SH-SY5Y (cell line): ENCODE data around the gene LINC01488.

Experiments used
- GATA2 ChIP-seq: IDR thresholded peaks from 2 replicates; pipeline ENCODE4 v1.6.1; 2011; ENCODE audit warnings: mild to moderate bottlenecking, low read depth, low read length
- GATA3 ChIP-seq: IDR thresholded peaks from 2 replicates; pipeline ENCODE4 v1.6.1; 2011; ENCODE audit warnings: low read depth, mild to moderate bottlenecking, low read length, moderate library complexity

Gene LINC01488

DNA sequence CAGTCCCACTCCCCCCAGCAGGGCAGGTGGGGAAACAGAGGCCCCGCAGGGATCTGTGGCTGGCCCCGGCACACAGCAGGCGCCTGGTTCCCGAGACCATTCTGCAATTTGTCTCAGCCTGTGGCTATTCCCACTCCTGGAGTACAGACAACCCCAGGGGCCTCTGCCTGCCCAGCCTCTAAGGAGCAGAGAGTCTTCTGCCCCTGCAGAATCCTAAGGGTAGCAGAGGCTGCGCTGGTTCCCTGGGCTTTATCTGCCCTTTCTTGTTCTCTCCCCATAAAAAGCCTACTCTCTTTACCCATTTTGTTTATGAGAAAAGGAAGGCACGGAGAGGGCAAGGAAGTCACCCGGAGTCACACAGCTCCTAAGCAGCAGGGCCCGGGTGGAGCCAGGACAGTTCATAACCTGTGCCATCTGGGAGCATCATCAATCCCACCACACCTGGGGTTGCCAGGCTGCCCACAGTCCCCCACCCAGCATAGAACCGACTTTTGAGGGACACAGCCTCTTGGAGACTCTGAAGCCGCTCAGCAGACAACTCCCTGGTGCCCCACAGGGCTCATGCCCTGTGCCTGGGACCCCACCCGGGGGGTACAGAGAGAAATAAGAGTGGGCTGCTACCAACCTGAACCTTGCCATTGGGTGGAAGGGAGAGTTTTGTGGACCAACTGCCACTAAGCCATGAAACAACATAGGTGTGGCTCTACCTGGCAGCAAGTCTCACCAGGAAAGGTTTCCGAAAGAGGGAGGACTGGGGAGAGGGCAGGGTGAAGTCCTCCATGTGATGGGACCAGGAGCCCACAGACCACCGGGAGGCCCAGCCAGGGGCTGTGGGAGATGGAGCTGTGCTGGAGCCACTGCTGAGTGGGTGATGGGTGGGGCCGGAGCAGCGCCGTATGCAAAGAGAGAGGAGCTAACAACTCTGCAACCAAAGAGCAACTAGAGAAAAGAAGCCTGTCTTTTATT lies 17.2 kb upstream of the LINC01488 start:
- no peak for TF ChIP-seq GATA2

GRCh38 chr11:69465236-69466000 lies 16.0 kb upstream of the LINC01488 start:
- no peak for TF ChIP-seq GATA2
- TF ChIP-seq GATA3: no peak

DNA sequence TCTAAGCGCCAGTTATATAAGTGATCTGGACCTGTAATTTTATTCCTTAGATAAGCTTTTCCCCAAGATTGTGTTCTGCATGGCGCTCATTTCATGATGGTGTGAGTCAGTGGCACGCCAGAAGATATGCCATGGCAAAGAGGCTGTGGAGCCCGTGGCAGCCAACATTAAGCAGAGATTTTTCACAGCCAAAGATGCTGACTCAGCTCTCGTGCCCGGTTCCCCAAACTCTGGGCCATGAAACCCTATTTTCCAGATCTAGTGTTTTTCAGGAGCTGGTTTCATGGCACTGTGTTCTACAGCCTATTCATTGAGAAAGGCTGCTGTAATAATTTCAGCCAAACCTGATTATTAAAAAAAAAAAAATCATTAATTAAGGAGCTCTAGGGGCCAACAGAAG lies 15.4 kb upstream of the LINC01488 start:
- TF ChIP-seq GATA2 (no peak), GATA3 (no peak)

DNA sequence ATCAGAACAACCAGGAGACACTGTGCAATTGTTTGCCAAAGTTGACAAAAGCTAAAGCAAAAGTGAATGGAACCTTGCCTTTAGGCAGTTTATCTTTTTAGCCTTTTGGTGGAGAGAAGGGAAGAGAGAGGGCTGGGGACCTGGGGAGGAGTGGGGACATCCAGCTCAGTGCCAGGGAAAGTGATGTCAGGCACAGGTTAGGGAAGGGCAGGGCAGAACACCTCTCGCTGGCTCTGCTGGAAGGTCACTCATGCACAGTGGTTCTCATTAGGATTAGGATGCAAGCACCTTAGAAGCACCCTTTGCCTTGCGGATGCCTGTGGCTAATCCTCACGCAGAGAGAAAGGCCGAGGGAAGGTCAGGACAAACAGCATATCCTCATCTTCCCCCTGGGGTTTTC lies 14.3 kb upstream of the LINC01488 start:
- TF ChIP-seq GATA2 (no peak), GATA3 (no peak)

DNA sequence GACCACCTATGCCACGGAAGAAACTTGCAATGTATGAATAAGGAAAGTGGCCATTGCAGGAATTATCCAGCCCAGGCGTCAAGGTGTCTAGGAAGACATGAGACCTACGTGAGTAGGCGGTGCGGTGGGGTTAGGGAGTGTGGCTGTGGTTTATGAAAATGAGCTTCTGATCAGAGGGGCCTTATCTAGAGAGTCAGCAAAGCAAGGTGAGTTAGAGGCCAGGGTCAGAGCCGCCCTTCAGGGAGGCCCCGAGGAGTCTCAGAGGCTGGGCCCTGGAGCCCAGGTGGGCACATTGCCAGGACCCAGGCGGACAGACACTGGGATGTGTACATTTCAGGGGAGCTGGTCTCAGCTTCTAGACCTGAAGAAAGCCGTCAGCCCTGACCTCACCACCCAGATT lies 13.8 kb upstream of the LINC01488 start:
- TF ChIP-seq GATA2: no peak
- TF ChIP-seq GATA3: no peak

- TF ChIP-seq GATA3 (no peak), GATA2 (no peak)
These were observed 13.2 kb upstream of the LINC01488 start for GRCh38 chr11:69468221-69468620.

DNA sequence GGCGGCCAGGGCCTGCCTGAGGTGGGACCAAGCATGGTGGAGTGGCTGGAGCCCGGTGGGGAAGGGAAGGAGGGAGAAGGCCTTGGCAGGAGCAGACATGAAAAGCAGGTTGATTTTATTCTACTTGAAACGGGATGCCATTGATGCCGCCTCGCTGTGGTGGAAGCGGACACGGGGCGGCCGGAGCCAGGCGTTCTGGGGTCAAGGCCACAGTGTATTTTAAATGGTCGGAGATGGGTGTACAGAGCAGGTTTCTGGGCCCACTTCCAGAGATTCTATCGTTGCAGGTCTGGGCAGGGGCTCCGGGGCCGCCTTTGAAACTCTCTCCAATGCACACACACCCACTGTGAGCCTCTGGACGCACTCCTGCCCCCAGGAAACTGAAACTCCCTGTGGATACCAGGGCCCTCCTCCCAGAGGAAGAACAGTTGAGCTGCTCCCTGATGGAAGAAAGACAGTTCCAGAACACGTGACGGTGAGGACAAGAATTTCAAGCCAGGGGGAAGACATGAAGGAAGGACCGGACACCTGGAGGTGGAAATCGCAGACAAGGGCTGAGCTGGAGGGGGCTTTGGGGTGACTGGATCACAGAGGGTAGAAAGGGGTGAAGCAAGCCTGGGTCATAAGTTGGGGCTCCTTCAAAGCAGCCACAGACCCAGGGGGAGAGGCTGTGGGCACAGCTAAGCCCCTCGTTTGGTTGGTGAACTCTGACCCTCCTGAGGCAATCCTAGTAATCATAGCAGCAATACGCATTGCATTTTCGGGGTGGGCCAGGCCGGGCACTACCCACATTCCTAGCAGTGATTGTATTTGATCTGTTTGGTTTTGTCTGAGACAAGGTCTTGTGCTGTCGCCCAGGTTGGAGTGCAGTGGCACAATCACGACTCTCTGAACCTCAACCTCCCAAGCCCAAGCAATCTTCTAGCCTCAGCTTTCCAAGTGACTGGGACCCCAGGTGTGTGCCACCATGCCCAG lies 12.3 kb upstream of the LINC01488 start:
- TF ChIP-seq GATA2: no peak

- TF ChIP-seq GATA2 (no peak), GATA3 (no peak)
These were observed 11.2 kb upstream of the LINC01488 start for GRCh38 chr11:69470301-69470700.

GRCh38 chr11:69470793-69471728 lies 10.4 kb upstream of the LINC01488 start:
- TF ChIP-seq GATA2: no peak
- no peak for TF ChIP-seq GATA3

DNA sequence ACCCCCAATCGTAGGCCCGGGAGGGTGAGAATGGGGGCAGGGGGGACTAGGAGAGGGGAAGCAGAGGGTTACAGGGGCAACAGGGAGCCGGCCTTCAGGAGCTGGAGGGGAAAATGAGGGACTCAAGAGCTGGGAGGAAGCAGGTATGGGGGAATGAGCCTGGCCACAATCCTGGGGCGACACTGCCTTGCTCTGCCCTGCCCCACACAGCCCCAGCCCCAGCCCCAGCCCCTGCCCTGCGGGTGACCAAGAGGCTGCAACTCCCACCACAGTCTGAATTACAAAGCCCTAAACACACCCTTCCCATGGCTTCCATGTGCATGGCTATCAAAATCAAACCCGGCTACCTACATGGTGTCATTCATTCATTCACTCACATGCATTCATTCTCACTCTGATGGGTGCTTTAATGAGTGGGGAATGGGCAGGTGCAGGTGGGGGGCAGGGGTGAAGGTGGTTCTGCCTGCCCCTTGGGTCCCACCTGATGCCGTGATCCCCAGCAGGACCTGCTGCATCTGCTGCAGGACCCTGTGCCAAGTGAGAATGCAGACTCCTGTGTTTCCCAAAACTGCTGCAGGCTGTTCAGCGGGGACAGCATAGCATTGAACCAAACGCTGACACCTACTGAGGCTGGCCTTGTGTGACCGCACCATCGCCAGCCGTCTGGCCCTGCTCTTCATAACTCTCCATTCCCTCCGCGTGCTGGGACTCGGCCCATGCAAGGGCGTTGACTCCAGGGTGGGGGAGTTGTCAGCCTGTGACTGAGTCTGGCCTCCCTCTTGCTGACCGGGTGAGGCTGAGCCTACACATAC lies 9.5 kb upstream of the LINC01488 start:
- no peak for TF ChIP-seq GATA2
- no peak for TF ChIP-seq GATA3

DNA sequence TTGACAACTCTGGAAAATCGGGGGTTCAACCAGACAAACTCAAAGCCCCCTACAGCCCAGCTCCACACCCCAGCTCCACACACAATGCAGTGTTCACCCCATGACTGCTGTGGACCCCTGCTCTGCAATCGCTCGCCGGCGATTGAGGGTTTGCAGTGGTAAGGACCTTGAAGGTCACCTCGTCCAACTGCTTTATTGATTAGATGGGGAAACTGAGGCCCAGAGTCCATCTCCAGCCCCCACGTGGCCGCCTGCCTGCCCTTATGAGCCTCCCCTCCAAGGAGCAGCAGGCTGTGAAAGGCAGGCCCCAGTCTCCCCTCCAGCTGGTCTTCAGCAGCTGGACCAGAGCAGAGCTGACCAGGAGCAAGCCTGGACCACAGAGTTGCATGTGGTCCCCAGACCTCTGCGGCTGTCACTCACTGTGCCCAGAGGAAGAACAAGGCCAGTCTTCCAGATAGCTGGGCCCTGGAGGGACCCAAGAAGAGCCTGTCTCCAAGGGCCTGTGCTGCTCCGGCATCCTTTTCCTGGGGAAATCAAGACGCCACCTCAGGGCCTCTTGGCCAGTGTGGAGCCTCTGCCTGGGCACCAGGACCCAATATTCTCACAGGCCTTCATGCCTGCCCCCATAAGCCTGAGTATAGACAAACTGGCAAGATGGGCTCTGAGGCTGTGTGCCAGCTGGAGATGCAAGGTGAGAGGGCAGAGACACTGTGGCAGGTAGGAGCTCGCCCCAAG lies 8.8 kb upstream of the LINC01488 start:
- no peak for TF ChIP-seq GATA2
- TF ChIP-seq GATA3: no peak
